GM12891 (cell line): Measurements from ENCODE around the gene KRT10.

Source experiments
- DNase-seq: peaks from one replicate; pipeline ENCODE4 v3.0.0; 2011; ENCODE audit warnings: low spot score; ENCODE audit not compliant: insufficient read length
- FAIRE-seq: peaks from 2 replicates; lab custom pipeline; 2011; peaks lifted over from hg19 to GRCh38; lab: Jason Lieb, UNC
- PAX5 ChIP-seq: IDR thresholded peaks from 2 replicates; pipeline ENCODE4 v1.6.1; 2011; ENCODE audit warnings: low read length, moderate library complexity, mild to moderate bottlenecking; ENCODE audit not compliant: insufficient read depth, severe bottlenecking
- POLR2A ChIP-seq: IDR thresholded peaks from 2 replicates; pipeline ENCODE4 v1.6.1; 2011; ENCODE audit warnings: low read depth, low read length, control low read depth
- POLR2AphosphoS5 ChIP-seq: IDR thresholded peaks from 2 replicates; pipeline ENCODE4 v1.6.1; 2011; ENCODE audit warnings: low read depth, low read length, control low read depth
- POU2F2 ChIP-seq: IDR thresholded peaks from 2 replicates; pipeline ENCODE4 v1.6.1; 2011; ENCODE audit warnings: low read depth, mild to moderate bottlenecking, control low read depth, low read length, moderate library complexity
- SPI1 ChIP-seq: IDR thresholded peaks from 2 replicates; pipeline ENCODE4 v1.6.1; 2011; ENCODE audit warnings: low read depth, low read length, control low read depth
- TAF1 ChIP-seq: IDR thresholded peaks from 2 replicates; pipeline ENCODE4 v1.6.1; 2011; ENCODE audit warnings: low read depth, low read length, control low read depth

The KRT10 gene

DNA sequence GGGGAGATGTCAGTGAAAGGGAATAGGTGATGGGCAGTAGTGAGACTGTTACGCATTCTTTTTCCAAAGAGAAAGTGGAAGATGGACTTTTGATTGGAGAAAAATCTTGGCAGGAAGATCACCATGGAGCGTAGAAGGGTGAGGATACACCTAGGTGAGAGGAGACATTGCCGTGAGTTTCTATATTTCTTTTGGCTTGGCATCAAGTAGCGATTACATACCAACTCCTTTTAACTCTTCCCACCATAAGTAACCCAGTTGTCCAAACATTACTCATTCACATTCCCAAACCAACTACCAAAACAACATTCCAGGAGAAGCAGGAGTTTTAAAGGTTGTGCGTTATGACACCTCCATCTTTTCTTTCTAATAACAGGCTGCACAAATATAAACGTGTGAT lies 11.9 kb downstream of the KRT10 start:
- FAIRE-seq (no peak), DNase-seq (no peak)
- TF ChIP-seq TAF1 (no peak), POLR2AphosphoS5 (no peak), PAX5 (no peak), POU2F2 (no peak), POLR2A (no peak), SPI1 (no peak)

DNA sequence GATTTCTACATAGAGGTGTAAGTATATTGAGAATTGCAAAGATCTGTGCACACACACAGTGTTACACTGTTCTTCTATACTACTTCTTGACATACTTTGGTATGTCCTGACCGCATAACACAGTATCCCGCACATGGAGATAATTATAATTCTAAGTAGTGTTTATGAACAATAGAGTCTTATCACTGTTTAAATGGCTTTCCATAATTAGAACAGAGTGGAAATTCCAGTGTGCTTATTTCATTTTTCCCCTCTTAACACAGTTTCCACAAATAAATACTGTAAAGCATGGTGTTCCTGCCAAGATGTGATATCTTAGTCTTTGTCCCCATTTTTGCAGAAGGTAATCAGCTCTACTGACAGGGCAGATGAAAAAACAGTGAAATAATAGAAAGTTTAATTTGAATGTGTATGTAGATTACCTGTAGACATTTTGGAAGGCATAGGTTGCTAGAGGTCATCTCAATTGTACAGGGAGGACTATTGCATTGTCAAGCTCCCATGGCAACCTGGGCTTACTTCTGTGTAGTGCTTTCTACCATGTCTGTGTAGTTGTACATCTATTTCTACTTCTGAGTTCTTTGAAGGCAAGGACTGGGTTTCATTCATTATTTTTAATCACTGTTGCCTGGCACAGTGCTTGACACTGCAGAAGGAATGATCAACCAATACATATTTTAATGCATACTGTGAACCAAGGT lies 12.5 kb downstream of the KRT10 start:
- TF ChIP-seq POLR2A (no peak), POLR2AphosphoS5 (no peak), PAX5 (no peak), TAF1 (no peak), POU2F2 (no peak), SPI1 (no peak)
- DNase-seq (no peak), FAIRE-seq (no peak)

DNA sequence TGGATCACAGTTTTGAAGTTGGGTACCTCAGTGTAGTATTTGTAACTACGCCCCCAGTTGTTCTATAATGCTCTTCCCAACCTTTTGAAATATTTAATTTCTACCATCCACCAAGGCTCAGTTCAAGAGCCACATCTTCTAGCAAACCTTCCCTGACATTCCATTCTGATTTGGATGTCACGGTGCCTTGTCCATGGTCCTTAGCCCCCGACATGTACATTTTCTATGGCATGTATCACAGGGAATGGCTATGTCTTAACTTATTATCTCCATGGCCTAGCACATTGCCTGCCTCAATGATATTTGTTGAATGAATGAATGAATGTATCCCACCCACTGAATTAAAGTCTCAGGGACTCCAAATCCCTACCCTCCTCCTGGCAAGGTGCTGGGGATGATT lies 16.3 kb downstream of the KRT10 start:
- TF ChIP-seq POLR2A (no peak), POLR2AphosphoS5 (no peak), TAF1 (no peak)
- FAIRE-seq (no peak), DNase-seq (no peak)

- TF ChIP-seq POLR2AphosphoS5 (no peak), POU2F2 (0 out of 2 replicates have a peak, but pooled peaks have one; percentile 39)
- peak; percentile 43 for DNase-seq
- peak; percentile 88 for FAIRE-seq
These were observed 18.8 kb downstream of the KRT10 start for GRCh38 chr17:40803617-40804082.

DNA sequence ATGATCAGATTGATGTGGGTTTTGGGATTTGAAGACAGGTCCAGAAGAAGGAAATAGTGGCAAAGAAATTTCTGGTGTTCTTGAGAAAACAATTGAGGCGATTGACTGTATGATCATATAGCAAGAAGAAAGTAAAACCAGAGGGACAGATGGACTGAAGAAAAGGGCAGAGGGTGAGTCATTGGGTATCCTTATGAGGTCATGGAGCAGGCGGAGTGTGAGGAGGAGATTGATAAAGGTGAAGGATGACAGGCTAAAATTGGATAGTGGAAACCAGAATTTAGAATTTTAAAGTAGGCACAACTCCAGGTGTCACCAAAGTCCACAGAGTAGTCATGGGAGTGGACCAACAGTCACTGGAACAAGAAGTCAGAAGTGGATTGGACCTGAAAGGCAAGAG lies 21.3 kb downstream of the KRT10 start:
- DNase-seq (no peak), FAIRE-seq (no peak)
- TF ChIP-seq POLR2AphosphoS5 (no peak), PAX5 (no peak), TAF1 (no peak), POU2F2 (no peak), SPI1 (no peak), POLR2A (no peak)

DNA sequence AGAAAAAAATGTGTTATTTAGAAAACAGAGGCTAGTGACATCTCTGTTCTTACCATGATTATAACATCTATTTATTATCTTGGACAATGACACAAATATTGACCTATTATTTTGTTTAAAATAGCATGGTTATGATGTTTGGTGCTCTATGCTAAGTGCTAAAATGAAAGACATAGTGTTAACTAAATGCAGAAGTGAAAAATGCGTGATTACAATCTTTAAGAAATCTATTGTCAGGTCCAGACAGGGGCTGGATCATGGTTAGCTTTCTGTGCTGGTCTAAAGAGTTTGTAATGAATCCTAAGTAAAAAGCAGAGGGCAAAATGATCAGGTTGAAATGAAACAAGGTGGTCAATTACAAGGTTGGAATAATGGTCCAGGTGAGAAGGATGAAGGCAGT lies 22.0 kb downstream of the KRT10 start:
- TF ChIP-seq POLR2A (no peak), SPI1 (peak; percentile 68)
- FAIRE-seq (no peak), DNase-seq (no peak)

GRCh38 chr17:40799859-40800258 lies 22.6 kb downstream of the KRT10 start, which contains the start of gene KRT28:
Gene KRT28 (minus strand): TSS chr17:40799959. CDS start chr17:40799893, 66 bp downstream.
- TF ChIP-seq POU2F2 = no peak
- DNase-seq (no peak), FAIRE-seq (no peak)

DNA sequence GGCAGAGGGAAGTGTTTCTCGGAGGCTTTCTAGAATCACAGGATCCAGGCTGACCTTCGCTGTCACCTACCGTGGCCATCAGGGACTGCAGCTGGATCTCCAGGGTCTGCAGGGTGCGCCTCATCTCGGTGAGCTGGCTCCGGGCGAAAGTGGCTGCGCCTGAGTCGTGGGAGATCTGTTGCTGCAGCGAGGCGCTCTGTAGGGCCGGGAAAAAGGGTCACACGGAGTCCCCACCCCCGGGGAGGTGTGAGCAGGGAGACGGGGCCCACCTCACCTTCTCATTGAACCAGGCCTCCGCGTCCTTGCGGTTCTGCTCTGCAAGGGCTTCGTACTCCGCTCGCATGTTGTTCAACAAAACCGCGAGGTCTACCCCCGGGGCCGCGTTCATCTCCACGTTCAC lies 25.6 kb downstream of the KRT10 start:
- TF ChIP-seq TAF1 = no peak
- no peak for TF ChIP-seq POU2F2
- TF ChIP-seq SPI1 = no peak
- no peak for TF ChIP-seq POLR2AphosphoS5
- no peak for TF ChIP-seq POLR2A
- no peak for TF ChIP-seq PAX5
- FAIRE-seq (no peak), DNase-seq (no peak)

GRCh38 chr17:40795019-40795667 lies 27.3 kb downstream of the KRT10 start:
- DNase-seq = no peak
- TF ChIP-seq POLR2AphosphoS5 (no peak), TAF1 (no peak), POLR2A (no peak), PAX5 (no peak), POU2F2 (no peak), SPI1 (no peak)
- FAIRE-seq = no peak

- DNase-seq (no peak), FAIRE-seq (no peak)
- TF ChIP-seq TAF1 = no peak
- TF ChIP-seq SPI1 = no peak
- TF ChIP-seq POLR2A = no peak
- no peak for TF ChIP-seq PAX5
- TF ChIP-seq POU2F2 = no peak
- TF ChIP-seq POLR2AphosphoS5 = no peak
These were observed 27.9 kb downstream of the KRT10 start for GRCh38 chr17:40794466-40794865.
